Transverse colon (tissue), 4 donors: Measurements from ENCODE around the gene PRADC1. TPM values are rescaled to one million over a fixed set of nuclear protein-coding genes. Genes with fewer than 3 reads are reported as not detected.

ENCODE experiments used
- DNase-seq: peaks from one replicate; pipeline ENCODE4 v3.0.0-alpha.2; 2019
- H3K27ac ChIP-seq, 4 donors: fragments of 200-600 bp; sonication (generic); 2 replicates each; pipeline ENCODE4 v1.5.1; 2016 to 2018; ENCODE audit warnings: inconsistent platforms in 4 of 4
- H3K27me3 ChIP-seq: fragments of 200-600 bp; sonication (generic); 2 replicates; pipeline ENCODE4 v1.5.1; 2017; ENCODE audit warnings: inconsistent platforms
- H3K36me3 ChIP-seq, 4 donors: fragments of 200-600 bp; sonication (generic); 2 replicates each; pipeline ENCODE4 v1.5.1; 2017 to 2019; ENCODE audit warnings: inconsistent platforms in 4 of 4
- H3K4me1 ChIP-seq, 4 donors: fragments of 200-600 bp; sonication (generic); 2 replicates each; pipeline ENCODE4 v1.5.1; 2017 to 2020; ENCODE audit warnings: inconsistent platforms in 4 of 4
- H3K4me3 ChIP-seq, 4 donors: fragments of 200-600 bp; sonication (generic); 1 replicate in 1 of 4; 2 replicates in 3 of 4; pipeline versions ENCODE4 v1.5.1 to v1.6.1; 2017 to 2019; ENCODE audit warnings: inconsistent platforms in 4 of 4
- H3K9me3 ChIP-seq, 2 donors: fragments of 200-600 bp; sonication (generic); 2 replicates each; pipeline ENCODE4 v1.5.1; 2017 to 2019; ENCODE audit warnings: inconsistent platforms in 2 of 2
- CTCF ChIP-seq, 5 experiments: fragments of 200-600 bp in 3 of 5; fragments of 450-650 bp in 2 of 5; sonication (generic) in 3 of 5; IDR thresholded peaks; 1 replicate in 2 of 5; 2 replicates in 3 of 5; pipeline ENCODE4 v1.5.1; 2016 to 2017; ENCODE audit warnings: antibody characterized with exemption in 5 of 5, inconsistent platforms in 3 of 5, mild to moderate bottlenecking in 2 of 5, moderate library complexity in 1 of 5
- EP300 ChIP-seq: sonication (generic); formaldehyde crosslinking; IDR thresholded peaks from one replicate; pipeline ENCODE4 v1.6.1; 2017; ENCODE audit warnings: antibody characterized with exemption, low read depth
- POLR2A ChIP-seq: fragments of 450-650 bp; IDR thresholded peaks from one replicate; pipeline ENCODE4 v1.6.1; 2016; ENCODE audit warnings: antibody characterized with exemption, mild to moderate bottlenecking, moderate library complexity
- POLR2AphosphoS5 ChIP-seq, 3 donors: sonication (generic); formaldehyde crosslinking; IDR thresholded peaks; one replicate each; pipeline ENCODE4 v1.6.1; 2016; ENCODE audit warnings: antibody characterized with exemption in 3 of 3
- WGBS, 2 donors: methylation state at CpG; one replicate each; pipeline ENCODE4 v1.1.5; 2018; ENCODE audit warnings: low coverage in 1 of 2; 5-methylcytosine and 5-hydroxymethylcytosine counted together
- in situ Hi-C, 4 donors: fragments of 200-750 bp; cut with MboI; loops; one replicate each; pipeline versions ENCODE4 v1.15.0 to v1.15.1; 2017; ENCODE audit warnings: low sequenced_read_pairs in 3 of 4, low pct_ligation_motif_present in 1 of 4, low pct_unique_long_range_greater_than_20kb in 1 of 4
- intact Hi-C: fragments of 100-400 bp; cut with DNase I; formaldehyde crosslinking; loops from one replicate; pipeline ENCODE4 v1.15.1; 2023; ENCODE audit warnings: low total_unique reads
- total RNA-seq, 4 donors: library from RNA; depleted of rRNA; stranded (reverse); fragments of >200 nt; gene quantifications; one replicate each; pipeline ENCODE4 v1.1.0, GENCODE V29; 2016

PRADC1 gene
- total RNA-seq, 4 donors from 2014 or later = 44.3 to 77.1 (median 61.8) TPM

GRCh38 chr2:73197579-73197978 lies 35.5 kb downstream of the PRADC1 start:
- TF ChIP-seq EP300 (no peak), POLR2AphosphoS5 (IDR thresholded peaks at IDR 0.05) (no peak), POLR2A (no peak), CTCF (IDR thresholded peaks at IDR 0.05) (no peak)
- no peak for DNase-seq
- H3K27me3 ChIP-seq = peaks cover 42% of the 10 kb centered on the region
- in situ Hi-C loops = loop anchor here in 2 of 4 donors (25.0 kb wide), 2 partner anchors 210 to 310 kb away; partner anchors contain the start of gene SPR (in 1 of the 2)
- no peak overlapping the region for H3K4me3 ChIP-seq
- no peak overlapping the region for H3K27ac ChIP-seq
- H3K36me3 ChIP-seq = no peaks in the 10 kb centered on the region
- intact Hi-C loops = no loop called here
- no peaks in the 10 kb centered on the region for H3K9me3 ChIP-seq
- peaks cover 0 to 10% (median 7%) of the 10 kb centered on the region in 4 donors for H3K4me1 ChIP-seq

GRCh38 chr2:73187549-73187948 lies 45.5 kb downstream of the PRADC1 start:
- in situ Hi-C loops (loop anchor here in 2 of 4 donors (25.0 kb wide), 2 partner anchors 200 to 300 kb away; partner anchors contain the start of gene SPR (in 1 of the 2)), intact Hi-C loops (no loop called here)
- Histone ChIP-seq H3K27ac (no peak overlapping the region), H3K4me1 (peaks cover 0 to 7% (median 0%) of the 10 kb centered on the region in 4 donors), H3K27me3 (no peaks in the 10 kb centered on the region), H3K36me3 (no peaks in the 10 kb centered on the region), H3K9me3 (no peaks in the 10 kb centered on the region), H3K4me3 (no peak overlapping the region)
- no peak for TF ChIP-seq EP300
- no peak for TF ChIP-seq POLR2A
- no peak for DNase-seq
- 33% methylated on average over 2 of the region's 2 CpGs; no CpG with 5 or more reads in 1 of the 2 donors for WGBS, 2 donors

- in situ Hi-C loops (loop anchor here in 2 of 4 donors (25.0 kb wide), 2 partner anchors 199 to 299 kb away; partner anchors contain the start of gene SPR (in 1 of the 2)), intact Hi-C loops (no loop called here)
- H3K4me3 ChIP-seq = no peak overlapping the region
- no peak overlapping the region for H3K27ac ChIP-seq
- no peak for TF ChIP-seq POLR2AphosphoS5 (IDR thresholded peaks at IDR 0.05)
- no peak for TF ChIP-seq EP300
- TF ChIP-seq CTCF (IDR thresholded peaks at IDR 0.05) = no peak
- no peak for TF ChIP-seq POLR2A
- H3K27me3 ChIP-seq = peaks cover 4% of the 10 kb centered on the region
- H3K4me1 ChIP-seq = no peaks in the 10 kb centered on the region
- DNase-seq = no peak
- no peaks in the 10 kb centered on the region for H3K9me3 ChIP-seq
- no peaks in the 10 kb centered on the region for H3K36me3 ChIP-seq
- WGBS, 2 donors = 88 to 90% methylated on average over 2 of the region's 2 CpGs
Observed at GRCh38 chr2:73185965-73186364, 47.1 kb downstream of the PRADC1 start.

Other genes with a start within 250 kb of the PRADC1 start
- 10 to 100 TPM; 12.3 to 98.4 (median 42.7) TPM for gene SFXN5, start 161.5 kb downstream of the PRADC1 start, total RNA-seq
- 10 to 100 TPM; 22.7 to 31.0 (median 26.9) TPM for gene RAB11FIP5, start 120.3 kb downstream of the PRADC1 start, total RNA-seq
- gene NOTO, start 30.7 kb downstream of the PRADC1 start, total RNA-seq = not detected
- gene SMYD5, start 19.0 kb downstream of the PRADC1 start, total RNA-seq = 10 to 100 TPM in 3 of 4 donors, 1 to 10 TPM in 1; 6.4 to 16.1 (median 13.4) TPM
- 100 to 1,000 TPM in 3 of 4 donors, 10 to 100 TPM in 1; 87.9 to 171 (median 116) TPM for gene CCT7, start 1.1 kb upstream of the PRADC1 start, total RNA-seq
- gene FBXO41, start 51.2 kb upstream of the PRADC1 start, total RNA-seq = 1 to 10 TPM; 1.4 to 10.0 (median 5.7) TPM
- gene EGR4, start 60.3 kb upstream of the PRADC1 start, total RNA-seq = not detected
- gene ALMS1, start 152.6 kb upstream of the PRADC1 start, total RNA-seq = 10 to 100 TPM; 22.4 to 72.4 (median 29.9) TPM